GM12875 (cell line): ENCODE measurements around the gene EFHB.
"Not testable (repeated sequence)": the region's sequence is repeated elsewhere in the genome, so short reads cannot be mapped to it uniquely, and the experiment has no call there.

Experiments used
- H3K4me3 ChIP-seq: one replicate; pipeline ENCODE4 v1.5.1; 2011; ENCODE audit warnings: low read depth, low read length, control low read depth
- TF ChIP-seq, protein P1 (sequence below): IDR thresholded peaks from 2 replicates; pipeline ENCODE4 v1.5.1; 2011; ENCODE audit warnings: low read depth, mild to moderate bottlenecking, control low read depth, inconsistent platforms, low read length, moderate library complexity, borderline replicate concordance; ENCODE audit not compliant: insufficient read depth

Gene EFHB

DNA sequence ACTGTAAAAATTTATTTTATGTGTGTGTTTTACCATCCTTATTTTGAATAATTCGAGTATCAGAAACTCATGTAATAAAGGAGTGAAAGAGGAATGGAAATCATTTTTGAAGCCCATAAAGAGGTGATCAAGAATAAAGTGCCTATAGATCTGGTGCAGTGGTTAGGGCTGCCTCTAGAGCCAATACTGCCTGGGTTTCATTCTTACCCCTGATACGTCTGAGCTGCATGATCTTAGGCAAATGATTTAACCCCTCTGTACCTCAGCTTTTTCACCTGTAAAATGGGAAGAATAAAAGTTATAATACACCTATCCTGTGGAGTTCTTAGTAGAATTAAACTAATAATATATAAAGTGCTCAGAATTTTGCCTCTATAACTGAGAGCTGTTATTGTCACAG is 30.4 kb downstream of the EFHB start:
- TF ChIP-seq, protein P1, sequence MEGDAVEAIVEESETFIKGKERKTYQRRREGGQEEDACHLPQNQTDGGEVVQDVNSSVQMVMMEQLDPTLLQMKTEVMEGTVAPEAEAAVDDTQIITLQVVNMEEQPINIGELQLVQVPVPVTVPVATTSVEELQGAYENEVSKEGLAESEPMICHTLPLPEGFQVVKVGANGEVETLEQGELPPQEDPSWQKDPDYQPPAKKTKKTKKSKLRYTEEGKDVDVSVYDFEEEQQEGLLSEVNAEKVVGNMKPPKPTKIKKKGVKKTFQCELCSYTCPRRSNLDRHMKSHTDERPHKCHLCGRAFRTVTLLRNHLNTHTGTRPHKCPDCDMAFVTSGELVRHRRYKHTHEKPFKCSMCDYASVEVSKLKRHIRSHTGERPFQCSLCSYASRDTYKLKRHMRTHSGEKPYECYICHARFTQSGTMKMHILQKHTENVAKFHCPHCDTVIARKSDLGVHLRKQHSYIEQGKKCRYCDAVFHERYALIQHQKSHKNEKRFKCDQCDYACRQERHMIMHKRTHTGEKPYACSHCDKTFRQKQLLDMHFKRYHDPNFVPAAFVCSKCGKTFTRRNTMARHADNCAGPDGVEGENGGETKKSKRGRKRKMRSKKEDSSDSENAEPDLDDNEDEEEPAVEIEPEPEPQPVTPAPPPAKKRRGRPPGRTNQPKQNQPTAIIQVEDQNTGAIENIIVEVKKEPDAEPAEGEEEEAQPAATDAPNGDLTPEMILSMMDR = no peak
- H3K4me3 ChIP-seq = no peak overlapping the region

DNA sequence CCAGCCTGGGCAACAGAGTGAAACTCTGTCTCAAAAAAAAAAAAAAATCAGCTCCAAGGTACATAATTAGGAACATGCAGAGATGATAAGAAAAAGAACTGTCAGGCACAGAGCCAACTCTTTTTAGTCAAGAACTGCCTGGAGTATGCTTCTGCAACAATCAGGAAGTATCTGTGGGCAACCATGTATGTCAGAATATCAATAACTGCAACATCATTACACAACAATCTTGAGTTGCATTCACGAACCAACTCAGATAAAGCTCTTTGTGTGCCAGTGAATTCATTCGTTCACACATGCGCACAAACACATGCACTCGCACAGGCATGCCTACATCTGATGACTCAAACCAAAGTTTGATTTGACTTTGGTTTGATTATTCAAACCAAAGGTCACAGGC is 32.1 kb downstream of the EFHB start:
- H3K4me3 ChIP-seq = no peak overlapping the region
- TF ChIP-seq, protein P1 = no peak

DNA sequence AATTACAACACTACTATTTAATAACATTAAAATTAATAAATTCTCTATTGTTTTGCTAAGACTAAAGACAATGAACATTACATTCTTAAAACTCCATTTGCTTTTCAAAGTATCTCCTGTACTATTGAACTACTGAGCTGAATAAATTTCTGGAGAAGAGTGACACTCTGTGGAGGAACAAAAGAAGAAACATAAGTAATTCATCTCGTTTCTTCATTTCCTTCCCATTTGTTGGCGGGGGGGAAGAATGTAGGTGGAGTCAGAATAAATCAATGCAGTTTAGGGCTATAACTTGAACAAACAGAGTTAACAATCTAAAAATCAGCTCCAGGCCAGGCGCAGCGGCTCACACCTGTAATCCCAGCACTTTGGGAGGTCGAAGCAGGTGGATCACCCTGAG is 32.7 kb downstream of the EFHB start:
- TF ChIP-seq, protein P1 = no peak
- no peak overlapping the region for H3K4me3 ChIP-seq

DNA sequence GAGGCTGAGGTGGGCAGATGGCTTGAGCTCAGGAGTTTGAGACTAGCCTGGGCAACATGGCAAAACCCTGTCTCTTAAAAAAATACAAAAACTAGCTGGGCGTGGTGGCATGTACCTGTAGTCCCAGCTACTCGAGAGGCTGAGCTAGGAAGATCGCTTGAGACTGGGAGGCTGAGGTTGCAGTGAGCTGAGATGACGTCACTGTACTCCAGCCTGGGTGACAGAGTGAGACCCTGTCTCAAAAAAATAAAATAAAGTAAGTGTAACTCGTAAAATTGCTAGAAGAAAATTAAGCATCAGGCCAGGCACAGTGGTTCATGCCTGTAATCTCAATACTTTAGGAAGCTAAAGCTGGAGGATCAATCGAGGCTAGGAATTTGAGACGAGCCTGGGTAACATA is 34.2 kb downstream of the EFHB start:
- not testable (repeated sequence) for H3K4me3 ChIP-seq

DNA sequence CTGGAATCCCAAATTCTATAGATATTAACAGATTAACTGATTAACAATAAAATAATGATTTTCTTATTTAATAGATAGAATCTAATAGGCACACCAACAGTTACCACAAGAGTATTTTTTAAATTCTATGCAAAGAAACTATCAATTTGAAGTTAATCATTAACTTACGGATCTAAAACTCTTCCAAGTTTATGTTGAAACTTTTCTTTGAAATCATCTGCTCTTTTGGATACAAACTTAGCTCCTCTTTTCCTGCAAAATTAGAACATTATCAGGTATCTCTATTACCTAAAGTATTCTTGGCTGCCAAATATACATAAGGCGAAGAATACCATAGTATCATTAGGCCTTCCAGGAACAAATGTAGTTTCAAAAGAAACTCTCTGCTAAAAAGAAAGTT is 34.8 kb downstream of the EFHB start:
- no peak overlapping the region for H3K4me3 ChIP-seq
- TF ChIP-seq, protein P1 = no peak

DNA sequence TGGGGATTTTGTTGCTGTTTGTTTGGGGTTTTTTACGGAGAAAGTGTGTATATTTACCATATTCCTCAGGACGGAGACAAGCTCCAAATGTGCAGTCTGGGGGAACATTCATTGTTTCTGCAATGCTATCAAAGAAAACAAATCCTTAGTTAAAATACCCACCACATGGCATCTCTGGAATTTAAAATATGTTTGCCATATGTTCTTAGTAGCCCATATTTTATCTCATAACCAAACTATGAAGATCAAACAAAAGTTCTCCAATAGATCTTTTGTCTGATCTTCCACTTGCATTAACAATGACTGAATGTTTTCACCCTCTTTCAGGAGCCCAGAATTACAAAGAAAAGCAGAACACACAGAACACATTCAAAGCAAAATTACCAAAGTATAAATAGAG is 35.3 kb downstream of the EFHB start:
- H3K4me3 ChIP-seq = no peak overlapping the region
- TF ChIP-seq, protein P1 = no peak

DNA sequence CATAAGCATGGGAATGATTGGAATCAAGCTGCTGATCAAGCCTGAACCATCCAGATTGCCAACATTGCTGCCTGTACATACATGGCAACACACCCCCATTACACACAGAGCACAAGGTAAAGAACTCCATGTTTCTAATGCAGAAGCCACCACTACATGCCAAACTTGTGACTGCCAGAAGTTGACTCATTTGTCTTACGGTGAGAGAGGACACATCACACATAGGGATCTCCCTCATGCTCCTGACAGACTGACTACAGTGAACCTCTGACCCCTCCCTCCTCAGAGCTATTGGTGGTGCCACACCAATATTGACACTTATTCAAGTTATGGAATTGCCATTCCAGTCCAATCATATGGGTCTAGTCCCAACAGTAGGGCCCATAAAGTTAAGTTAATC is 42.3 kb downstream of the EFHB start:
- TF ChIP-seq, protein P1 = no peak
- no peak overlapping the region for H3K4me3 ChIP-seq
